H1 (cell line): ENCODE measurements around the gene TMEM200B. TPM values are rescaled to one million over a fixed set of nuclear protein-coding genes. Genes with fewer than 3 reads are reported as not detected.

ENCODE experiments used
- SIX5 ChIP-seq: IDR thresholded peaks from 2 replicates; pipeline ENCODE4 v1.6.1; 2011; ENCODE audit warnings: mild to moderate bottlenecking, low read depth, low read length
- polyA plus RNA-seq, 7 experiments: library from polyadenylated mRNA; depleted of rRNA in 3 of 7; stranded (reverse) in 5 of 7; unstranded in 2 of 7; fragments of >200 nt in 5 of 7; fragments of 200-250 nt in 2 of 7; gene quantifications; 1 replicate in 5 of 7; 2 replicates in 1 of 7; 4 replicates in 1 of 7; pipeline versions ENCODE4 v1.2.1 to v1.2.3, GENCODE V29; 2011 to 2013; ENCODE audit warnings: missing spikeins in 2 of 7, mixed read lengths in 2 of 7
- total RNA-seq: library from RNA; stranded (reverse); fragmentation: NEBNext Ultra II Directional; extraction: Animal tissue kit (Norgen Biotek cat#: 25700); gene quantifications from 2 replicates; pipeline ENCODE4 v1.2.1, GENCODE V29; 2021

Gene TMEM200B
- total and polyA plus RNA-seq, 2 of the 8 experiments (the other 6 are each of a cell fraction or from before 2014, with no cell fraction given) = 4.9 to 11.0 TPM

- no peak for TF ChIP-seq SIX5
- TF ChIP-seq, all 59 proteins: peak for 0
Observed at GRCh38 chr1:29171089-29171488, 47.4 kb upstream of the TMEM200B start (continued).
